Neural cell (in vitro differentiated cells): Measurements from ENCODE around the gene SLC34A3. TPM values are rescaled to one million over a fixed set of nuclear protein-coding genes. Genes with fewer than 3 reads are reported as not detected.

Experiments
- H2AFZ ChIP-seq: fragments of 200-600, 300-800 bp; sonication (generic), shearing (Covaris generic); 2 replicates; pipeline ENCODE4 v1.6.0; 2014; ENCODE audit warnings: low read depth, mild to moderate bottlenecking, antibody characterized with exemption, low read length, moderate library complexity
- H3F3A ChIP-seq: fragments of 200-600 bp; shearing (Covaris generic); 2 replicates; pipeline ENCODE4 v1.6.1; 2016; ENCODE audit warnings: mild to moderate bottlenecking, moderate library complexity, mixed read lengths, antibody characterized with exemption, low read length; ENCODE audit not compliant: insufficient read depth, poor library complexity, severe bottlenecking
- H3K27ac ChIP-seq: fragments of 200-600, 300-800 bp; sonication (generic), shearing (Covaris generic); 2 replicates; pipeline ENCODE4 v1.5.1; 2014; ENCODE audit warnings: mild to moderate bottlenecking, low read length, moderate library complexity
- H3K27me3 ChIP-seq: fragments of 300-800, 200-600 bp; sonication (generic), shearing (Covaris generic); 2 replicates; pipeline ENCODE4 v1.6.0; 2014; ENCODE audit warnings: mild to moderate bottlenecking, low read depth, low read length, moderate library complexity; ENCODE audit not compliant: insufficient read depth
- H3K36me3 ChIP-seq: fragments of 300-800, 200-600 bp; sonication (generic), shearing (Covaris generic); 2 replicates; pipeline ENCODE4 v1.5.1; 2014; ENCODE audit warnings: mild to moderate bottlenecking, antibody characterized with exemption, low read length, moderate library complexity; ENCODE audit not compliant: insufficient read depth
- H3K4me2 ChIP-seq: fragments of 300-800, 200-600 bp; sonication (generic), shearing (Covaris generic); 2 replicates; pipeline ENCODE4 v1.6.0; 2014; ENCODE audit warnings: mild to moderate bottlenecking, low read length
- H3K4me3 ChIP-seq: fragments of 300-800, 200-600 bp; sonication (generic), shearing (Covaris generic); 2 replicates; pipeline ENCODE4 v1.5.1; 2014; ENCODE audit warnings: mild to moderate bottlenecking, low read length, moderate library complexity
- H3K79me2 ChIP-seq: fragments of 200-600 bp; shearing (Covaris generic); replicated peaks from 2 replicates; pipeline ENCODE4 v1.6.0; 2014; ENCODE audit warnings: mild to moderate bottlenecking, low read length, moderate library complexity; ENCODE audit not compliant: insufficient read depth
- H3K9ac ChIP-seq: fragments of 300-800, 200-600 bp; sonication (generic), shearing (Covaris generic); 2 replicates; pipeline ENCODE4 v1.6.1; 2016; ENCODE audit warnings: mild to moderate bottlenecking, low read length, mixed read lengths
- H3K9me2 ChIP-seq: fragments of 200-600 bp; shearing (Covaris generic); 2 replicates; pipeline ENCODE4 v1.6.1; 2016; ENCODE audit warnings: mild to moderate bottlenecking, low read length, mixed read lengths; ENCODE audit not compliant: insufficient read depth
- H3K9me3 ChIP-seq: fragments of 200-600, 300-800 bp; sonication (generic), shearing (Covaris generic); 2 replicates; pipeline ENCODE4 v1.6.1; 2016; ENCODE audit warnings: mild to moderate bottlenecking, mixed run types, low read length, moderate library complexity, mixed read lengths
- H4K20me1 ChIP-seq: fragments of 200-600 bp; shearing (Covaris generic); 2 replicates; pipeline ENCODE4 v1.6.1; 2016; ENCODE audit warnings: mild to moderate bottlenecking, mixed run types; ENCODE audit not compliant: insufficient read depth
- CTCF ChIP-seq: fragments of 450-650 bp; IDR thresholded peaks from 2 replicates; pipeline ENCODE4 v1.5.1; 2014; ENCODE audit warnings: antibody characterized with exemption, mild to moderate bottlenecking, moderate library complexity; ENCODE audit not compliant: poor library complexity, severe bottlenecking
- EP300 ChIP-seq: fragments of 450-650 bp; conservative IDR thresholded peaks from 2 replicates; pipeline ENCODE4 v1.6.1; 2014; ENCODE audit warnings: antibody characterized with exemption, mild to moderate bottlenecking, moderate library complexity; ENCODE audit not compliant: poor library complexity, severe bottlenecking
- EZH2 ChIP-seq: fragments of 200-600, 300-800 bp; shearing (Covaris generic), sonication (generic); IDR thresholded peaks from 2 replicates; pipeline ENCODE4 v1.6.1; 2014; ENCODE audit warnings: antibody characterized with exemption, low read length, borderline replicate concordance, mild to moderate bottlenecking; ENCODE audit not compliant: insufficient read depth, poor library complexity, severe bottlenecking
- MXI1 ChIP-seq: fragments of 450-650 bp; conservative IDR thresholded peaks from 2 replicates; pipeline ENCODE4 v1.6.1; 2014; ENCODE audit warnings: antibody characterized with exemption, mild to moderate bottlenecking; ENCODE audit not compliant: poor library complexity, severe bottlenecking
- POLR2AphosphoS5 ChIP-seq: IDR thresholded peaks from 2 replicates; pipeline ENCODE4 v1.6.1; 2012
- RAD21 ChIP-seq: fragments of 450-650 bp; conservative IDR thresholded peaks from 2 replicates; pipeline ENCODE4 v1.6.1; 2014; ENCODE audit warnings: antibody characterized with exemption, mild to moderate bottlenecking, moderate library complexity
- REST ChIP-seq: IDR thresholded peaks from 2 replicates; pipeline ENCODE4 v1.6.1; 2012; ENCODE audit warnings: borderline replicate concordance
- SMC3 ChIP-seq: fragments of 450-650 bp; conservative IDR thresholded peaks from 2 replicates; pipeline ENCODE4 v1.6.1; 2014; ENCODE audit warnings: antibody characterized with exemption, mild to moderate bottlenecking, moderate library complexity; ENCODE audit not compliant: poor library complexity
- TAF1 ChIP-seq: IDR thresholded peaks from 2 replicates; pipeline ENCODE4 v1.6.1; 2012; ENCODE audit warnings: low read depth
- polyA plus RNA-seq: library from polyadenylated mRNA; depleted of rRNA; stranded (reverse); fragments of >200 nt; gene quantifications from 2 replicates; pipeline ENCODE4 v1.2.3, GENCODE V29; 2014

Gene SLC34A3
- polyA plus RNA-seq, 1 donor from 2014 or later: 0.27 TPM

- no peak overlapping the region for H2AFZ ChIP-seq
- H4K20me1 ChIP-seq: no peaks in the 10 kb centered on the region
- no peaks in the 10 kb centered on the region for H3K27me3 ChIP-seq
- TF ChIP-seq SMC3 (no peak), RAD21 (no peak), MXI1 (no peak), TAF1 (no peak), POLR2AphosphoS5 (no peak), EZH2 (no peak), CTCF (no peak), REST (no peak), EP300 (no peak)
- H3K79me2 ChIP-seq: no peaks in the 10 kb centered on the region
- no peaks in the 10 kb centered on the region for H3K9me3 ChIP-seq
- H3K36me3 ChIP-seq: no peaks in the 10 kb centered on the region
- H3F3A ChIP-seq: no peaks in the 10 kb centered on the region
- H3K27ac ChIP-seq: no peak overlapping the region
- H3K4me3 ChIP-seq: no peak overlapping the region
- H3K9me2 ChIP-seq: no peaks in the 10 kb centered on the region
- no peak overlapping the region for H3K4me2 ChIP-seq
- H3K9ac ChIP-seq: no peak overlapping the region
Observed at GRCh38 chr9:137235424-137236237, 4.9 kb downstream of the SLC34A3 start.

GRCh38 chr9:137236238-137236935 is 5.7 kb downstream of the SLC34A3 start:
- H3K4me2 ChIP-seq: no peak overlapping the region
- no peaks in the 10 kb centered on the region for H3K27me3 ChIP-seq
- no peaks in the 10 kb centered on the region for H3K9me3 ChIP-seq
- no peak for TF ChIP-seq EZH2
- no peak for TF ChIP-seq TAF1
- TF ChIP-seq REST: no peak
- TF ChIP-seq POLR2AphosphoS5: no peak
- TF ChIP-seq MXI1: no peak
- TF ChIP-seq EP300: no peak
- peak; percentile 66 for TF ChIP-seq SMC3
- TF ChIP-seq RAD21: peak; percentile 58
- TF ChIP-seq CTCF: peak; percentile 82
- no peak overlapping the region for H3K4me3 ChIP-seq
- H2AFZ ChIP-seq: no peak overlapping the region
- no peaks in the 10 kb centered on the region for H3K36me3 ChIP-seq
- H4K20me1 ChIP-seq: no peaks in the 10 kb centered on the region
- no peaks in the 10 kb centered on the region for H3K9me2 ChIP-seq
- H3K9ac ChIP-seq: no peak overlapping the region
- H3F3A ChIP-seq: no peaks in the 10 kb centered on the region
- H3K27ac ChIP-seq: no peak overlapping the region
- H3K79me2 ChIP-seq: no peaks in the 10 kb centered on the region
